HepG2 (cell line): ENCODE measurements around the gene RNF13. TPM values are rescaled to one million over a fixed set of nuclear protein-coding genes. Genes with fewer than 3 reads are reported as not detected.
"Not testable (repeated sequence)": the region's sequence is repeated elsewhere in the genome, so short reads cannot be mapped to it uniquely, and the experiment has no call there.

Experiments used
- ATAC-seq: fragments of 200-7000 bp; cut with Tn5 transposase; 3 replicates; pipeline ENCODE4 v1.9.1; 2020; ENCODE audit warnings: mild to moderate bottlenecking, moderate library complexity
- BruUV-seq: library from RNA; stranded (reverse); fragments of 400-500 nt; replicated peaks from 2 replicates; lab custom pipeline; 2021; lab: Mats Ljungman, UMichigan
- CTCF ChIA-PET: fragments of 300-600 bp; formaldehyde crosslinking; extraction: SDS; loops from one replicate; lab custom pipeline; 2021; ENCODE audit warnings: low total read pairs, inconsistent platforms, low intra/inter-chr PET ratio; lab: Yijun Ruan, JAX
- POLR2A ChIA-PET: fragments of 350-600 bp; sonication (Branson Sonifier 250); formaldehyde crosslinking; loops from one replicate; lab custom pipeline; 2020; ENCODE audit warnings: antibody characterized with exemption, inconsistent platforms; lab: Yijun Ruan, JAX
- DNase-seq: peaks from one replicate; pipeline ENCODE4 v3.0.0-alpha.2; 2015; ENCODE audit warnings: low spot score
- FAIRE-seq: peaks from 3 replicates; lab custom pipeline; 2011; peaks lifted over from hg19 to GRCh38; lab: Jason Lieb, UNC
- H2AFZ ChIP-seq: one replicate; pipeline ENCODE4 v1.6.1; 2011; ENCODE audit warnings: low read length, inconsistent platforms
- H3K27ac ChIP-seq: fragments of 300-600 bp; 3 replicates; pipeline ENCODE4 v1.8.0; 2011; ENCODE audit warnings: mixed run types, mild to moderate bottlenecking, mixed read lengths, low read length, inconsistent platforms; ENCODE audit not compliant: insufficient read depth; ENCODE audit errors: extremely low read length
- H3K27me3 ChIP-seq, 2 experiments: fragments of 200-600 bp in 1 of 2; 2 replicates in 1 of 2; 3 replicates in 1 of 2; pipeline versions ENCODE4 v1.6.0 to v1.8.0; 2011; ENCODE audit warnings: low read length in 2 of 2, mild to moderate bottlenecking in 2 of 2, moderate library complexity in 2 of 2, inconsistent platforms in 1 of 2; ENCODE audit not compliant: insufficient read depth in 2 of 2, control insufficient read depth in 1 of 2
- H3K36me3 ChIP-seq, 2 experiments: fragments of 200-600 bp in 1 of 2; replicated peaks in 1 of 2; 2 replicates in 1 of 2; 3 replicates in 1 of 2; pipeline versions ENCODE4 v1.5.1 to v1.8.0; 2011; ENCODE audit warnings: low read length in 2 of 2, inconsistent platforms in 1 of 2; ENCODE audit not compliant: insufficient read depth in 2 of 2, control insufficient read depth in 1 of 2
- H3K4me1 ChIP-seq: 2 replicates; pipeline ENCODE4 v1.5.1; 2012; ENCODE audit warnings: low read length, inconsistent platforms; ENCODE audit not compliant: insufficient read depth
- H3K4me2 ChIP-seq: 2 replicates; pipeline ENCODE4 v1.6.0; 2011; ENCODE audit warnings: low read depth, low read length, inconsistent platforms
- H3K4me3 ChIP-seq, 3 experiments: fragments of 200-600 bp in 1 of 3; sonication (generic), shearing (Covaris generic) in 1 of 3; replicated peaks in 1 of 3; 2 replicates each; pipeline ENCODE4 v1.5.1; 2011 to 2016; ENCODE audit warnings: low read length in 3 of 3, inconsistent platforms in 2 of 3, low read depth in 2 of 3, mild to moderate bottlenecking in 2 of 3, control low read depth in 1 of 3, mixed read lengths in 1 of 3; ENCODE audit not compliant: insufficient read depth in 1 of 3
- H3K79me2 ChIP-seq: one replicate; pipeline ENCODE4 v1.6.1; 2011; ENCODE audit warnings: low read length, inconsistent platforms; ENCODE audit not compliant: insufficient read depth
- H3K9ac ChIP-seq: 2 replicates; pipeline ENCODE4 v1.6.0; 2011; ENCODE audit warnings: mild to moderate bottlenecking, low read depth, low read length, inconsistent platforms; ENCODE audit not compliant: insufficient read depth
- H3K9me3 ChIP-seq: 2 replicates; pipeline ENCODE4 v1.5.1; 2012; ENCODE audit warnings: mild to moderate bottlenecking, low read length
- H4K20me1 ChIP-seq: 2 replicates; pipeline ENCODE4 v1.6.0; 2011; ENCODE audit warnings: inconsistent platforms, mild to moderate bottlenecking, low read length, moderate library complexity; ENCODE audit not compliant: insufficient read depth
- CCAR2 ChIP-seq: fragments of 200-400 bp; formaldehyde crosslinking; optimal IDR thresholded peaks from 2 replicates; pipeline ENCODE3; 2018; ENCODE audit warnings: low read depth, mild to moderate bottlenecking, low read length, moderate library complexity
- GATA4 ChIP-seq: sonication (generic); IDR thresholded peaks from 2 replicates; pipeline ENCODE4 v1.6.1; 2016; ENCODE audit warnings: antibody characterized with exemption, low read depth, borderline replicate concordance
- KLF6 ChIP-seq: IDR thresholded peaks from 2 replicates; pipeline ENCODE4 v1.8.0; 2016; ENCODE audit warnings: missing biosample characterization, missing genetic modification reagents
- NFE2L1 ChIP-seq: sonication (generic); formaldehyde crosslinking; IDR thresholded peaks from 2 replicates; pipeline ENCODE4 v1.4.0; 2020; ENCODE audit warnings: missing genetic modification reagents, mild to moderate bottlenecking, borderline replicate concordance
- TEAD3 ChIP-seq: optimal IDR thresholded peaks from 2 replicates; pipeline ENCODE3; 2016; ENCODE audit warnings: borderline replicate concordance
- ZNF33B ChIP-seq: sonication (generic); formaldehyde crosslinking; IDR thresholded peaks from 2 replicates; pipeline ENCODE4 v1.5.1; 2020; ENCODE audit warnings: mild to moderate bottlenecking, missing genetic modification reagents
- ZNF446 ChIP-seq: sonication (generic); formaldehyde crosslinking; IDR thresholded peaks from 2 replicates; pipeline ENCODE4 v1.5.0; 2020; ENCODE audit warnings: mild to moderate bottlenecking, missing genetic modification reagents
- ZNF510 ChIP-seq: sonication (generic); formaldehyde crosslinking; IDR thresholded peaks from 2 replicates; pipeline ENCODE4 v1.4.0; 2020; ENCODE audit warnings: low read depth, mild to moderate bottlenecking, missing genetic modification reagents
- WGBS: methylation state at CpG from one replicate; pipeline ENCODE4 v1.1.6; 2017; ENCODE audit warnings: low lambda C conversion rate; 5-methylcytosine and 5-hydroxymethylcytosine counted together
- in situ Hi-C: cut with HindIII; loops from 2 replicates; pipeline ENCODE4 v1.10.0; 2017; ENCODE audit warnings: low pct_unique_long_range_greater_than_20kb; ENCODE audit not compliant: extremely low pct_ligation_motif_present
- intact Hi-C: fragments of 100-400 bp; cut with micrococcal nuclease; formaldehyde crosslinking; loops from one replicate; pipeline ENCODE4 v1.10.0; 2022; ENCODE audit not compliant: unreplicated experiment
- polyA plus RNA-seq, 8 experiments: library from polyadenylated mRNA; depleted of rRNA in 3 of 8; stranded (reverse) in 7 of 8; unstranded in 1 of 8; fragments of >200 nt; fragmentation: Illumina TruSeq in 4 of 8; extraction: Trizol in 4 of 8; gene quantifications; 2 replicates each; pipeline versions ENCODE4 v1.2.1 to v1.2.3, GENCODE V29; 2011 to 2016; ENCODE audit warnings: low read depth in 4 of 8, missing spikeins in 1 of 8, mixed read lengths in 1 of 8; ENCODE audit not compliant: insufficient read depth in 1 of 8
- total RNA-seq, 5 experiments: library from RNA; depleted of rRNA; stranded (reverse); fragments of >200 nt; fragmentation: Illumina TruSeq; extraction: Trizol; gene quantifications; 2 replicates each; pipeline ENCODE4 v1.2.3, GENCODE V29; 2016; ENCODE audit warnings: low read depth in 1 of 5
- TF ChIP-seq, protein P1 (sequence below): sonication (generic); formaldehyde crosslinking; IDR thresholded peaks from 2 replicates; pipeline ENCODE4 v1.8.0; 2022; ENCODE audit warnings: missing genetic modification reagents, mild to moderate bottlenecking, borderline replicate concordance
- TF ChIP-seq, protein P2 (sequence below): sonication (generic); formaldehyde crosslinking; IDR thresholded peaks from 2 replicates; pipeline ENCODE4 v1.4.0; 2020; ENCODE audit warnings: mild to moderate bottlenecking, low read depth, missing genetic modification reagents

RNF13 gene
- total and polyA plus RNA-seq, 2 of the 13 experiments (the other 11 are each of a cell fraction or from before 2014, with no cell fraction given), result 39.8 to 46.0 TPM

DNA sequence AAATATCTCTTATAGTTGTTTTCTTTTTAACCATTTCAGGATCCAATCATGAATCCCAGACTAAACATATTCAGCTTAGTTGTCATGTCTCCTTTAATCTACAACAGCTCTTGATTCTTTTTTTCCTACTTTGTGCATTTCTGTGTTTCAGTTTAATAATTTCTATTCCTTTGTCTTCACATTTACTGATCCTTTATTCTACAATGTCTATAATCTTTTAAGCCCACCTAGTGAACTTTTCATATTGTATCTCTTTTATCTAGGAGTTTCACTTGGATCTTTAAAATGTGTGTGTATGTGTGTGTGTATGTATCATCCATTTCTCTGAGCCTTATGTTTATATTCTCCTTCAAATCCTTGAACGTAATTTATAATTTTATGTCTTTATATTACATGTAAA, 70.1 kb downstream of the RNF13 start:
- H3K79me2 ChIP-seq, result no peaks in the 10 kb centered on the region
- H3K4me1 ChIP-seq, result no peaks in the 10 kb centered on the region
- intact Hi-C loops, result no loop called here
- no peak for ATAC-seq
- in situ Hi-C loops, result no loop called here
- H3K4me2 ChIP-seq, result no peak overlapping the region
- no peak overlapping the region for H3K27ac ChIP-seq
- 88% methylated on average over 1 of the region's 1 CpG for WGBS
- POLR2A ChIA-PET, result no interaction called here
- no peaks in the 10 kb centered on the region for H3K27me3 ChIP-seq
- CTCF ChIA-PET, result no interaction called here
- FAIRE-seq, result no peak
- H3K36me3 ChIP-seq, result peaks cover 0 to 11% of the 10 kb centered on the region in 2 experiments; a peak in 3 of 5 replicates
- H3K9me3 ChIP-seq, result no peaks in the 10 kb centered on the region
- no TSS peak for BruUV-seq
- no peaks in the 10 kb centered on the region for H4K20me1 ChIP-seq
- TF ChIP-seq NFE2L1 (CRISPR knock-in tag) (no peak), ZNF446 (no peak), CCAR2 (no peak), KLF6 (no peak), GATA4 (no peak), TEAD3 (no peak), ZNF33B (no peak), ZNF510 (CRISPR knock-in tag) (no peak)
- TF ChIP-seq, protein P1, sequence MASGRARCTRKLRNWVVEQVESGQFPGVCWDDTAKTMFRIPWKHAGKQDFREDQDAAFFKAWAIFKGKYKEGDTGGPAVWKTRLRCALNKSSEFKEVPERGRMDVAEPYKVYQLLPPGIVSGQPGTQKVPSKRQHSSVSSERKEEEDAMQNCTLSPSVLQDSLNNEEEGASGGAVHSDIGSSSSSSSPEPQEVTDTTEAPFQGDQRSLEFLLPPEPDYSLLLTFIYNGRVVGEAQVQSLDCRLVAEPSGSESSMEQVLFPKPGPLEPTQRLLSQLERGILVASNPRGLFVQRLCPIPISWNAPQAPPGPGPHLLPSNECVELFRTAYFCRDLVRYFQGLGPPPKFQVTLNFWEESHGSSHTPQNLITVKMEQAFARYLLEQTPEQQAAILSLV (CRISPR knock-in tag), result no peak
- TF ChIP-seq, protein P2, sequence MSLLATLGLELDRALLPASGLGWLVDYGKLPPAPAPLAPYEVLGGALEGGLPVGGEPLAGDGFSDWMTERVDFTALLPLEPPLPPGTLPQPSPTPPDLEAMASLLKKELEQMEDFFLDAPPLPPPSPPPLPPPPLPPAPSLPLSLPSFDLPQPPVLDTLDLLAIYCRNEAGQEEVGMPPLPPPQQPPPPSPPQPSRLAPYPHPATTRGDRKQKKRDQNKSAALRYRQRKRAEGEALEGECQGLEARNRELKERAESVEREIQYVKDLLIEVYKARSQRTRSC (CRISPR knock-in tag), result no peak
- TF ChIP-seq, all 625 proteins: peak for 0
- Histone ChIP-seq H3K9ac (no peak overlapping the region), H3K4me3 (no peak overlapping the region), H2AFZ (no peak overlapping the region)
- no peak for DNase-seq

DNA sequence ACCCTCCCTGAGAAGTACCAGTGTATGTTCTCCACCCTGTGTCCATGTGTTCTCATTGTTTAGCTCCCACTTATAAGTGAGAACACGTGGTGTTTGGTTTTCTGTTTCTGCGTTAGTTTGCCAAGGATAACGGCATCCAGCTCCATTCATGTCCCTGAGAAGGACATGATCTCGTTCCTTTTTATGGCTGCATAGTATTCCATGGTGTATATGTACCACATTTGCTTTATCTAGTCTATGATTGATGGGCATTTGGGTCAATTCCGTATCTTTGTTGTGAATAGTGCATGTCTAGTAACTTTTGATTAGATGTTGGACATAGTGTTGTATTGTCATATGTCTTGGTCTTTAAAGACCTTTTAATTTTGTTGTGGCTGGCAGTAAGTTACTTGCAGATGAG, 70.8 kb downstream of the RNF13 start:
- POLR2A ChIA-PET, ATAC-seq, H3K4me2 ChIP-seq, in situ Hi-C loops, CTCF ChIA-PET, H3K27me3 ChIP-seq, BruUV-seq, DNase-seq, H2AFZ ChIP-seq, H3K27ac ChIP-seq, H3K79me2 ChIP-seq, intact Hi-C loops, H3K9me3 ChIP-seq, H3K9ac ChIP-seq, FAIRE-seq, H3K4me3 ChIP-seq, H3K4me1 ChIP-seq, H4K20me1 ChIP-seq: not testable (repeated sequence)
- WGBS, result 95% methylated on average over 5 of the region's 5 CpGs
- H3K36me3 ChIP-seq, result peaks cover 0 to 11% of the 10 kb centered on the region in 2 experiments; a peak in 3 of 5 replicates

DNA sequence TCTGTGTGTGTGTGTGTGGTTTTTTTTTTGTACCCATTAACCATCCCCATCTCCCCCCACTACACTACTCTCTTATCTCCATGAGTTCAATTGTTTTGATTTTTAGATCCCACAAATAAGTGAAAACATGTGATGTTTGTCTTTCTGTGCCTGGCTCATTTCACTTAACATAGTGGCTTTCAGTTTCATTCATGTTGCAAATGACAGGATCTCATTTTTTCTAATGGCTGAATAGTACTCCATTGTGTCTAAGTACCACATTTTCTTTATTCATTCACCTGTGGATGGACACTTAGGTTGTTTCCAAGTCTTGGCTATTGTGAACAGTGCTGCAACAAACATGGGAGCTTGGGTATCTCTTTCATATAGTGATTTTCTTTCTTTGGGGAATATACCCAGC, 71.8 kb downstream of the RNF13 start:
- H2AFZ ChIP-seq, H3K4me1 ChIP-seq, FAIRE-seq, H3K27ac ChIP-seq, H3K27me3 ChIP-seq, BruUV-seq, H3K9me3 ChIP-seq, intact Hi-C loops, ATAC-seq, POLR2A ChIA-PET, H3K4me3 ChIP-seq, H4K20me1 ChIP-seq, H3K9ac ChIP-seq, H3K79me2 ChIP-seq, H3K4me2 ChIP-seq, CTCF ChIA-PET, DNase-seq, in situ Hi-C loops: not testable (repeated sequence)
- peaks cover 0 to 11% of the 10 kb centered on the region in 2 experiments; a peak in 3 of 5 replicates for H3K36me3 ChIP-seq
